Measurements from ENCODE around the gene LPAR4. TPM values are rescaled to one million over a fixed set of nuclear protein-coding genes. Genes with fewer than 3 reads are reported as not detected.

The LPAR4 gene
- total RNA-seq, 1 experiment from 2014 or later: not detected

DNA sequence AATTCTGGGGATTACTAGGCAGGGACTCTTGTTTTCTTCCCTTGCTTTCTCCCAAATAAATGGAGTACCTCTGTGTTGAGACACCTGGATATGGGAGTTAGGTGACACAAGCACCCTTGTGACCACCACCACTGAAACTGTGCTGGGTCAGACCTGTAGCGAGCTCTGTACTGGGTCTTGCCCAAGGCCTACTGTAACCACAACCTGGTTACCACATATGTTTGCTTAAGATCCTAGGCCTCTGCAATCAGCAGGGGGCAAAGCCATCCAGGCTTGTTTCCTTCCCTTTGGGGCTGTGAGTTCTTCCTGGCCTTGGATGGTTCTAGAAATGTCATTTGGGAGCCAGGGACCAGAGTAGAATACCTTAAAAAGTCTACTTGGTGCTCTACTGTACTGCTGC, 49.4 kb downstream of the LPAR4 start:
- DNase-seq (ENCODE audit: low read depth, low spot score): no peak

DNA sequence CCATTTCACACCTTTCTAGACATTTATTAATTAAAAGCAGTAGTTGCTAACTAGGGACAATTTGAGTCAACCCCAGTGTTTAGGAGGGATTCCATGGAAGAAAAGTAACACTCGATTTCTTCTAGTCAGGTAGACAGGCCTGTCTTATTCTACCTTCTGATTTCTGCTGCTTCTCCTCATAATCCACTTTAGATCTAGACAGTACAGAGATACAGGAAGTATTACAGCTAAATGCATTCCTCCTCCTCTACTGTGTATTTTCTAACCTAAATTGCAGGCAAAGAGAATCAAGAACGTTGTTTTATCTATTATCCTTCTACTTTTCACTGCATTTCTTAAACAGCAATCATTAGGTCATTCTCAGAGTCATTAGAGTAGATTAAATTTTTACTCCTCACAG, 52.6 kb downstream of the LPAR4 start:
- Histone ChIP-seq H3K9me3 (ENCODE audit: control insufficient read depth in 1 of 2, insufficient read depth in 1 of 2, low read depth in 1 of 2, low read length in 2 of 2) (no peaks in the 10 kb centered on the region), H3K4me3 (replicated peaks in 1 of 2; ENCODE audit: low read depth in 1 of 2, low read length in 2 of 2) (no peak overlapping the region), H3K9ac (ENCODE audit: low read length) (no peak overlapping the region), H4K20me1 (ENCODE audit: insufficient read depth) (no peaks in the 10 kb centered on the region), H2AFZ (ENCODE audit: low read depth, low read length, poor library complexity, severe bottlenecking) (no peak overlapping the region), H3K27ac (ENCODE audit: low read depth, low read length) (no peak overlapping the region), H3K36me3 (ENCODE audit: control insufficient read depth in 1 of 2, insufficient read depth in 2 of 2, low read length in 2 of 2) (no peaks in the 10 kb centered on the region), H3K4me2 (ENCODE audit: low read length) (no peak overlapping the region), H3K9me2 (ENCODE audit: insufficient read depth) (no peaks in the 10 kb centered on the region), H3K4me1 (ENCODE audit: control insufficient read depth in 1 of 2, insufficient read depth in 2 of 2, low read length in 2 of 2) (no peaks in the 10 kb centered on the region), H3K27me3 (ENCODE audit: insufficient read depth, low read length) (no peaks in the 10 kb centered on the region), H3K79me2 (ENCODE audit: insufficient read depth, low read length) (no peaks in the 10 kb centered on the region)
- BruUV-seq (replicated peaks): no TSS peak
- no peak for TF ChIP-seq CBX3 (IDR thresholded peaks at IDR 0.05; ENCODE audit: low read depth)
- TF ChIP-seq, protein P1, sequence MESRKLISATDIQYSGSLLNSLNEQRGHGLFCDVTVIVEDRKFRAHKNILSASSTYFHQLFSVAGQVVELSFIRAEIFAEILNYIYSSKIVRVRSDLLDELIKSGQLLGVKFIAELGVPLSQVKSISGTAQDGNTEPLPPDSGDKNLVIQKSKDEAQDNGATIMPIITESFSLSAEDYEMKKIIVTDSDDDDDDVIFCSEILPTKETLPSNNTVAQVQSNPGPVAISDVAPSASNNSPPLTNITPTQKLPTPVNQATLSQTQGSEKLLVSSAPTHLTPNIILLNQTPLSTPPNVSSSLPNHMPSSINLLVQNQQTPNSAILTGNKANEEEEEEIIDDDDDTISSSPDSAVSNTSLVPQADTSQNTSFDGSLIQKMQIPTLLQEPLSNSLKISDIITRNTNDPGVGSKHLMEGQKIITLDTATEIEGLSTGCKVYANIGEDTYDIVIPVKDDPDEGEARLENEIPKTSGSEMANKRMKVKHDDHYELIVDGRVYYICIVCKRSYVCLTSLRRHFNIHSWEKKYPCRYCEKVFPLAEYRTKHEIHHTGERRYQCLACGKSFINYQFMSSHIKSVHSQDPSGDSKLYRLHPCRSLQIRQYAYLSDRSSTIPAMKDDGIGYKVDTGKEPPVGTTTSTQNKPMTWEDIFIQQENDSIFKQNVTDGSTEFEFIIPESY (IDR thresholded peaks at IDR 0.05; ENCODE audit: extremely low read depth, insufficient replicate concordance, low read length): no peak
- no peak for TF ChIP-seq SP1 (IDR thresholded peaks at IDR 0.05; ENCODE audit: low read depth)
- intact Hi-C loops (cut with micrococcal nuclease): no loop called here
- ChIA-PET POLR2A (no interaction called here), RAD21 (ENCODE audit: low non-redundant PET in 1 of 2, low total read pairs in 2 of 2, uncharacterized antibody in 2 of 2, unreplicated experiment in 2 of 2) (no interaction called here), CTCF (no interaction called here)
- ATAC-seq (no peak), DNase-seq (ENCODE audit: low read depth, low spot score) (no peak)

More for the DNA sequence above, 49.4 kb downstream of the LPAR4 start:
- no peak overlapping the region for H3K27ac ChIP-seq (ENCODE audit: low read depth, low read length)
- H3K9me2 ChIP-seq (ENCODE audit: insufficient read depth): no peaks in the 10 kb centered on the region
- no peak for ATAC-seq
- intact Hi-C loops (cut with micrococcal nuclease): no loop called here
- no peaks in the 10 kb centered on the region for H3K4me1 ChIP-seq (ENCODE audit: control insufficient read depth in 1 of 2, insufficient read depth in 2 of 2, low read length in 2 of 2)
- no peaks in the 10 kb centered on the region for H3K79me2 ChIP-seq (ENCODE audit: insufficient read depth, low read length)
- TF ChIP-seq SP1 (IDR thresholded peaks at IDR 0.05; ENCODE audit: low read depth): no peak
- TF ChIP-seq, protein P2, sequence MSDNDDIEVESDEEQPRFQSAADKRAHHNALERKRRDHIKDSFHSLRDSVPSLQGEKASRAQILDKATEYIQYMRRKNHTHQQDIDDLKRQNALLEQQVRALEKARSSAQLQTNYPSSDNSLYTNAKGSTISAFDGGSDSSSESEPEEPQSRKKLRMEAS (IDR thresholded peaks at IDR 0.05): no peak
- TF ChIP-seq, protein P3, sequence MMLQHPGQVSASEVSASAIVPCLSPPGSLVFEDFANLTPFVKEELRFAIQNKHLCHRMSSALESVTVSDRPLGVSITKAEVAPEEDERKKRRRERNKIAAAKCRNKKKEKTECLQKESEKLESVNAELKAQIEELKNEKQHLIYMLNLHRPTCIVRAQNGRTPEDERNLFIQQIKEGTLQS (IDR thresholded peaks at IDR 0.05): no peak
- TF ChIP-seq ELF1 (IDR thresholded peaks at IDR 0.05; ENCODE audit: borderline replicate concordance, low read depth): no peak
- TF ChIP-seq EGR1 (IDR thresholded peaks at IDR 0.05; ENCODE audit: low read depth): no peak
- no peak for TF ChIP-seq YY1 (IDR thresholded peaks at IDR 0.05; ENCODE audit: extremely low read depth, insufficient replicate concordance, low read depth, low read length)
- TF ChIP-seq EZH2 (IDR thresholded peaks at IDR 0.05): no peak
- no peaks in the 10 kb centered on the region for H3K36me3 ChIP-seq (ENCODE audit: control insufficient read depth in 1 of 2, insufficient read depth in 2 of 2, low read length in 2 of 2)
- H2AFZ ChIP-seq (ENCODE audit: low read depth, low read length, poor library complexity, severe bottlenecking): no peak overlapping the region
- no TSS peak for BruUV-seq (replicated peaks)
- H3K4me2 ChIP-seq (ENCODE audit: low read length): no peak overlapping the region
- no peak overlapping the region for H3K9ac ChIP-seq (ENCODE audit: low read length)
- no peaks in the 10 kb centered on the region for H3K9me3 ChIP-seq (ENCODE audit: control insufficient read depth in 1 of 2, insufficient read depth in 1 of 2, low read depth in 1 of 2, low read length in 2 of 2)
- H4K20me1 ChIP-seq (ENCODE audit: insufficient read depth): no peaks in the 10 kb centered on the region
- CTCF ChIA-PET: no interaction called here
- RAD21 ChIA-PET (ENCODE audit: low non-redundant PET in 1 of 2, low total read pairs in 2 of 2, uncharacterized antibody in 2 of 2, unreplicated experiment in 2 of 2): no interaction called here
- H3K4me3 ChIP-seq (replicated peaks in 1 of 2; ENCODE audit: low read depth in 1 of 2, low read length in 2 of 2): no peak overlapping the region
- H3K27me3 ChIP-seq (ENCODE audit: insufficient read depth, low read length): no peaks in the 10 kb centered on the region
- POLR2A ChIA-PET: no interaction called here
